ENCODE measurements around the gene SLC6A18. TPM values are rescaled to one million over a fixed set of nuclear protein-coding genes. Genes with fewer than 3 reads are reported as not detected.

Gene SLC6A18
- total and polyA plus RNA-seq, 9 of the 15 experiments (the other 6 are each of a cell fraction or from before 2014, with no cell fraction given), result not detected

DNA sequence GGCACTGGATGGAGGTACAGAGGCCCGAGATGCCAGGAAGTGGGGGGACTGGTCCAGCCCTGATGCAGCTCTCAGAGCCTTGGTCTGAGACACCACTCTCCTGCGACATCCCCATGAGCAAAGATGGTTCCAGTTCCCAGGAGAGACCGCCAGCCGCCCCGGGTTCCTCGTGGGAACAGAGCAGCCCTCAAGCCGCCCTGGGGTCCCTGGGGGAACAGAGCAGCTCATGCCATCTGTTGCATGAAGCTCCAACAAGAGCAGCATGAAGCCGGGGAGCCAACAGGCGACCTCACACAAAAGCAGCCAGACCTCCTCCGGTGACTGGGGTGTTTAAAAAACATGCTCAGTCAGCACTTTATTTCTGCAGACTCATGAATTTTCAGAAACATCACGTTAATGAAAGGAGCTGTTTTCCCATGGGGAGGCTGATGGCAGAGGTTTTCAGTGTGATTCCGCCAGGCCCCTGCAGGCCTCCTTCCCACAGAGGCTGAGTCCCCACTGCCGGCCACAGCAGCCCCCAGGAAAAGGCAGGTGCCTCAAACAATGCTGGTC lies 6.2 kb downstream of the SLC6A18 start:
- no TSS peak for BruUV-seq (replicated peaks)
- CTCF ChIA-PET (ENCODE audit: low intra/inter-chr PET ratio), result no interaction called here
- FAIRE-seq, result no peak
- Histone ChIP-seq H3K27ac (ENCODE audit: extremely low read depth, low read depth, low read length) (no peak overlapping the region), H3K79me2 (ENCODE audit: control insufficient read depth, insufficient read depth, low read length) (no peaks in the 10 kb centered on the region), H3K4me1 (replicated peaks in 1 of 2; ENCODE audit: control insufficient read depth in 2 of 2, insufficient read depth in 2 of 2, low read length in 2 of 2) (peaks cover 0 to 27% of the 10 kb centered on the region in 2 experiments; a peak in 2 of 5 replicates), H3K9ac (ENCODE audit: insufficient read depth in 1 of 2, low read depth in 2 of 2, low read length in 2 of 2) (no peak overlapping the region), H2AFZ (ENCODE audit: low read depth, low read length) (no peak overlapping the region), H3K4me2 (ENCODE audit: insufficient read depth, low read length) (no peak overlapping the region), H4K20me1 (replicated peaks; ENCODE audit: control insufficient read depth, insufficient read depth, low read length) (peaks cover 25% of the 10 kb centered on the region; the same call in 1 of the 2 replicates), H3K9me3 (replicated peaks; ENCODE audit: control insufficient read depth, insufficient read depth, low read depth, low read length) (0 out of 2 replicates have a peak, but pooled peaks cover 2% of the 10 kb centered on the region), H3K9me1 (ENCODE audit: control insufficient read depth, insufficient read depth, low read length) (peaks cover 2% of the 10 kb centered on the region), H3K36me3 (ENCODE audit: control insufficient read depth, insufficient read depth, low read length) (no peaks in the 10 kb centered on the region), H3K27me3 (ENCODE audit: control insufficient read depth in 2 of 2, insufficient read depth in 2 of 2, low read length in 2 of 2) (peaks cover 49 to 87% of the 10 kb centered on the region in 2 experiments; a peak in 4 of 5 replicates), H3K4me3 (no peak overlapping the region)
- POLR2A ChIA-PET, result interaction anchor here (0.6 to 1.0 kb wide), 3 partner anchors 27 to 49 kb away, joined by 3 to 4 read pairs (median 3); no protein-coding TSS in a partner anchor
- no peak for DNase-seq (ENCODE audit: extremely low read depth in 1 of 4, low spot score in 3 of 4)
- WGBS (ENCODE audit: insufficient coverage, low coverage, missing lambda C conversion rate), result 18% methylated on average over 13 of the region's 13 CpGs
- intact Hi-C loops (cut with micrococcal nuclease), result no loop called here
- in situ Hi-C loops (cut with MboI), result no loop called here
- peak; percentile 99 for TF ChIP-seq MAFG (tag; conservative IDR thresholded peaks at IDR 0.05)
- peak; percentile 19; the same call in 1 of the 2 replicates for TF ChIP-seq NFE2 (IDR thresholded peaks at IDR 0.05; ENCODE audit: low read depth)
- peak; percentile 99 for TF ChIP-seq C11orf30 (IDR thresholded peaks at IDR 0.05; ENCODE audit: low read depth)
- no peak for TF ChIP-seq SNRNP70 (optimal IDR thresholded peaks at IDR 0.05; ENCODE audit: low read depth, low read length)
- TF ChIP-seq ZNF316 (IDR thresholded peaks at IDR 0.05), result peak; percentile 100
- TF ChIP-seq HMG20A (CRISPR knock-in tag; conservative IDR thresholded peaks at IDR 0.05), result no peak
- peak; percentile 100 for TF ChIP-seq MAFF (IDR thresholded peaks at IDR 0.05; ENCODE audit: low read length)
- TF ChIP-seq, protein P1, sequence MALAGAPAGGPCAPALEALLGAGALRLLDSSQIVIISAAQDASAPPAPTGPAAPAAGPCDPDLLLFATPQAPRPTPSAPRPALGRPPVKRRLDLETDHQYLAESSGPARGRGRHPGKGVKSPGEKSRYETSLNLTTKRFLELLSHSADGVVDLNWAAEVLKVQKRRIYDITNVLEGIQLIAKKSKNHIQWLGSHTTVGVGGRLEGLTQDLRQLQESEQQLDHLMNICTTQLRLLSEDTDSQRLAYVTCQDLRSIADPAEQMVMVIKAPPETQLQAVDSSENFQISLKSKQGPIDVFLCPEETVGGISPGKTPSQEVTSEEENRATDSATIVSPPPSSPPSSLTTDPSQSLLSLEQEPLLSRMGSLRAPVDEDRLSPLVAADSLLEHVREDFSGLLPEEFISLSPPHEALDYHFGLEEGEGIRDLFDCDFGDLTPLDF (CRISPR knock-in tag; IDR thresholded peaks at IDR 0.05), result no peak
- peak; percentile 100 for TF ChIP-seq MAFK (IDR thresholded peaks at IDR 0.05; ENCODE audit: low read length)
- TF ChIP-seq SOX6 (IDR thresholded peaks at IDR 0.05), result no peak
- no peak for TF ChIP-seq BRD9 (IDR thresholded peaks at IDR 0.05; ENCODE audit: low read depth, partially characterized antibody)
- ATAC-seq, result no peak

All from K562 (cell line).